ENCODE measurements around the gene MYH11.

GRCh38 chr16:15772579-15773293 lies 84.1 kb downstream of the MYH11 start:
- TF ChIP-seq ZFX (IDR thresholded peaks at IDR 0.05; ENCODE audit: borderline replicate concordance) (no peak), CTCF (IDR thresholded peaks at IDR 0.05) (no peak)
